ENCODE data around the gene BAIAP2L1.

DNA sequence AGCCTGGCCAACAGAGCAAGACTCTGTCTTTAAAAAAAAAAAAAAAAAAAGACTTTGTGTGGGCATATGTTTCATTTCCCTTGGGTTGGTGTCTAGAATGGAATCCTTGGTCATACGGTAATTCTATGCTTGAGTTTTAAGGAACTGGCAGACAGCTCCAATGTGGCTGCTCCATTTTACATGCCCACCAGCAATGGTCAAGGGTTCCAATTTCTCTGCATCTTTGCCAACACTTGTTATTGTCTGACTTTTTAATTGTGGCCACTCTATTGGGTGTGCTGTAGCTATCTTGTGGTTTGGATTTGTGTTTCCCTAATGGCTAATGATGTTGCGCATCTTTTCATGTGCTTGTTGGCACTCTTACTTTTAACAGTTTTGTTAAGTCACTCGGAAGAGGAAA lies 61.8 kb downstream of the BAIAP2L1 start:
- TF ChIP-seq, protein P1, sequence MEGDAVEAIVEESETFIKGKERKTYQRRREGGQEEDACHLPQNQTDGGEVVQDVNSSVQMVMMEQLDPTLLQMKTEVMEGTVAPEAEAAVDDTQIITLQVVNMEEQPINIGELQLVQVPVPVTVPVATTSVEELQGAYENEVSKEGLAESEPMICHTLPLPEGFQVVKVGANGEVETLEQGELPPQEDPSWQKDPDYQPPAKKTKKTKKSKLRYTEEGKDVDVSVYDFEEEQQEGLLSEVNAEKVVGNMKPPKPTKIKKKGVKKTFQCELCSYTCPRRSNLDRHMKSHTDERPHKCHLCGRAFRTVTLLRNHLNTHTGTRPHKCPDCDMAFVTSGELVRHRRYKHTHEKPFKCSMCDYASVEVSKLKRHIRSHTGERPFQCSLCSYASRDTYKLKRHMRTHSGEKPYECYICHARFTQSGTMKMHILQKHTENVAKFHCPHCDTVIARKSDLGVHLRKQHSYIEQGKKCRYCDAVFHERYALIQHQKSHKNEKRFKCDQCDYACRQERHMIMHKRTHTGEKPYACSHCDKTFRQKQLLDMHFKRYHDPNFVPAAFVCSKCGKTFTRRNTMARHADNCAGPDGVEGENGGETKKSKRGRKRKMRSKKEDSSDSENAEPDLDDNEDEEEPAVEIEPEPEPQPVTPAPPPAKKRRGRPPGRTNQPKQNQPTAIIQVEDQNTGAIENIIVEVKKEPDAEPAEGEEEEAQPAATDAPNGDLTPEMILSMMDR (IDR thresholded peaks at IDR 0.05), result no peak
- TF ChIP-seq POLR2AphosphoS5 (IDR thresholded peaks at IDR 0.05), result no peak
- no peak for TF ChIP-seq POLR2A (IDR thresholded peaks at IDR 0.05)
- no peak for TF ChIP-seq EP300 (IDR thresholded peaks at IDR 0.05)
